ENCODE data around the gene KIAA1755.
A peak's percentile ranks its signal among the peaks of the same experiment; 100 is the strongest.

KIAA1755 gene

GRCh38 chr20:38178065-38178491 lies 82.5 kb downstream of the KIAA1755 start:
- in situ Hi-C loops (cut with HindIII; ENCODE audit: low sequenced_read_pairs) = no loop called here
- no peak overlapping the region for H3K4me3 ChIP-seq (ENCODE audit: low read depth, low read length)
- TF ChIP-seq CTCF (IDR thresholded peaks at IDR 0.05; ENCODE audit: low read depth, low read length) = no peak
- DNase-seq (ENCODE audit: low read depth, low spot score) = no peak

GRCh38 chr20:38177201-38177600 lies 83.3 kb downstream of the KIAA1755 start:
- in situ Hi-C loops (cut with HindIII; ENCODE audit: low sequenced_read_pairs) = no loop called here
- DNase-seq (ENCODE audit: low read depth, low spot score) = no peak
- no peak for TF ChIP-seq CTCF (IDR thresholded peaks at IDR 0.05; ENCODE audit: low read depth, low read length)
- H3K4me3 ChIP-seq (ENCODE audit: low read depth, low read length) = no peak overlapping the region

- H3K4me3 ChIP-seq (ENCODE audit: low read depth, low read length) = no peak overlapping the region
- DNase-seq (ENCODE audit: low read depth, low spot score) = no peak
- no peak for TF ChIP-seq CTCF (IDR thresholded peaks at IDR 0.05; ENCODE audit: low read depth, low read length)
- in situ Hi-C loops (cut with HindIII; ENCODE audit: low sequenced_read_pairs) = no loop called here
These were observed 85.0 kb downstream of the KIAA1755 start for GRCh38 chr20:38175304-38176180.

GRCh38 chr20:38173237-38174156 lies 87.0 kb downstream of the KIAA1755 start:
- in situ Hi-C loops (cut with HindIII; ENCODE audit: low sequenced_read_pairs) = no loop called here
- H3K4me3 ChIP-seq (ENCODE audit: low read depth, low read length) = no peak overlapping the region
- DNase-seq (ENCODE audit: low read depth, low spot score) = peak; percentile 87
- no peak for TF ChIP-seq CTCF (IDR thresholded peaks at IDR 0.05; ENCODE audit: low read depth, low read length)

GRCh38 chr20:38172408-38172807 lies 88.1 kb downstream of the KIAA1755 start:
- peak; percentile 69 for DNase-seq (ENCODE audit: low read depth, low spot score)
- H3K4me3 ChIP-seq (ENCODE audit: low read depth, low read length) = no peak overlapping the region
- in situ Hi-C loops (cut with HindIII; ENCODE audit: low sequenced_read_pairs) = no loop called here
- TF ChIP-seq CTCF (IDR thresholded peaks at IDR 0.05; ENCODE audit: low read depth, low read length) = peak; percentile 64

- in situ Hi-C loops (cut with HindIII; ENCODE audit: low sequenced_read_pairs) = no loop called here
- no peak for TF ChIP-seq CTCF (IDR thresholded peaks at IDR 0.05; ENCODE audit: low read depth, low read length)
- DNase-seq (ENCODE audit: low read depth, low spot score) = no peak
- no peak overlapping the region for H3K4me3 ChIP-seq (ENCODE audit: low read depth, low read length)
These were observed 88.9 kb downstream of the KIAA1755 start for GRCh38 chr20:38171675-38172043.

Measured in astrocyte of the spinal cord (primary cell).